SU-DHL-6 (cell line): ENCODE measurements around the gene CAPN14.

Experiments used
- H2AFZ ChIP-seq: fragments of 200-600 bp; sonication (generic); 2 replicates; pipeline ENCODE4 v1.6.1; 2014; ENCODE audit warnings: low read depth, mild to moderate bottlenecking, moderate library complexity, mixed read lengths, antibody characterized with exemption, low read length; ENCODE audit not compliant: severe bottlenecking
- H3F3A ChIP-seq: fragments of 200-600 bp; shearing (Covaris generic); 2 replicates; pipeline ENCODE4 v1.6.0; 2016; ENCODE audit warnings: antibody characterized with exemption, mild to moderate bottlenecking; ENCODE audit not compliant: insufficient read depth
- H3K27ac ChIP-seq: fragments of 200-600 bp; sonication (generic); 2 replicates; pipeline ENCODE4 v1.5.1; 2016; ENCODE audit warnings: low read depth, mild to moderate bottlenecking, low read length, moderate library complexity, mixed read lengths
- H3K27me3 ChIP-seq: fragments of 200-600 bp; sonication (generic), shearing (Covaris generic); 2 replicates; pipeline ENCODE4 v1.6.0; 2014; ENCODE audit warnings: mild to moderate bottlenecking, low read length
- H3K36me3 ChIP-seq: fragments of 200-600 bp; sonication (generic); 2 replicates; pipeline ENCODE4 v1.6.1; 2014; ENCODE audit warnings: mild to moderate bottlenecking, low read length, mixed read lengths
- H3K4me2 ChIP-seq: fragments of 300-600, 200-600 bp; shearing (Covaris generic), sonication (generic); 2 replicates; pipeline ENCODE4 v1.6.0; 2014; ENCODE audit warnings: low read length, low read depth, mild to moderate bottlenecking; ENCODE audit not compliant: poor library complexity, severe bottlenecking
- H3K4me3 ChIP-seq: fragments of 200-600 bp; sonication (generic); 2 replicates; pipeline ENCODE4 v1.5.1; 2014; ENCODE audit warnings: antibody characterized with exemption, low read length, mild to moderate bottlenecking, mixed read lengths; ENCODE audit not compliant: insufficient read depth, poor library complexity, severe bottlenecking
- H3K79me2 ChIP-seq: fragments of 200-600 bp; sonication (generic); 2 replicates; pipeline ENCODE4 v1.6.1; 2014; ENCODE audit warnings: mild to moderate bottlenecking, low read length, moderate library complexity; ENCODE audit not compliant: insufficient read depth
- H3K9ac ChIP-seq: fragments of 200-600 bp; sonication (generic); 2 replicates; pipeline ENCODE4 v1.7.0; 2014; ENCODE audit warnings: mild to moderate bottlenecking, low read length
- H3K9me2 ChIP-seq: fragments of 200-600 bp; sonication (generic); replicated peaks from 2 replicates; pipeline ENCODE4 v1.6.1; 2014; ENCODE audit warnings: low read length; ENCODE audit not compliant: insufficient read depth
- H3K9me3 ChIP-seq: fragments of 200-600 bp; sonication (generic); 2 replicates; pipeline ENCODE4 v1.6.1; 2014; ENCODE audit warnings: low read length, mixed read lengths; ENCODE audit not compliant: insufficient read depth
- H4K20me1 ChIP-seq: fragments of 200-600 bp; sonication (generic); 2 replicates; pipeline ENCODE4 v1.6.1; 2014; ENCODE audit warnings: low read depth, mild to moderate bottlenecking, antibody characterized with exemption, low read length, moderate library complexity, mixed read lengths
- EZH2phosphoT487 ChIP-seq: fragments of 200-600 bp; sonication (generic), shearing (Covaris generic); conservative IDR thresholded peaks from 2 replicates; pipeline ENCODE4 v1.6.1; 2018; ENCODE audit warnings: mild to moderate bottlenecking, antibody characterized with exemption, low read length, moderate library complexity, mixed read lengths
- TF ChIP-seq, protein P1 (sequence below): fragments of 200-600 bp; sonication (generic); IDR thresholded peaks from one replicate; pipeline ENCODE4 v1.5.1; 2017; ENCODE audit warnings: antibody characterized with exemption, mild to moderate bottlenecking, low read length, moderate library complexity; ENCODE audit not compliant: insufficient read depth, poor library complexity, severe bottlenecking

Gene CAPN14

DNA sequence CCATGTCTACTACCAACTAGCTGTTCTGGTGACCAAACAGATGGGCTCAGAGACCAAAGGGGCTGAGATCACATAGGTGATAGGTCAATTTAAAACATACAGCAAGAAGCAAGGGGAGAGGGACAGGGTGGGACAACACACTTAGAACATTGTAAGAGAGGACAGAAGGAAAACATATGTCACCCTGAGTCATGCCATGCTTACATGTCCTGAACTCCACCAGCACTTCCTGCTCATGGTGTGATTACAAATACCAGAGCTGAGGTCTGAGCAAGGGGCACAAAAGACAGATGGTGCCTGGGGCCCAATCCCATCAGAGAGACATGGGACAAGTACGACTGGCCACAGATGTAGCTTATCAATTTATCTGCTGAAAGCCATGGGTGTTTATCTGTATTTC is 50.4 kb downstream of the CAPN14 start:
- Histone ChIP-seq H3K9ac (no peak overlapping the region), H3F3A (no peaks in the 10 kb centered on the region), H3K27me3 (no peaks in the 10 kb centered on the region), H3K9me2 (no peaks in the 10 kb centered on the region), H4K20me1 (no peaks in the 10 kb centered on the region), H3K36me3 (no peaks in the 10 kb centered on the region), H3K79me2 (no peaks in the 10 kb centered on the region), H3K4me3 (no peak overlapping the region), H3K27ac (no peak overlapping the region), H2AFZ (no peak overlapping the region), H3K4me2 (no peak overlapping the region), H3K9me3 (no peaks in the 10 kb centered on the region)
- TF ChIP-seq EZH2phosphoT487, result no peak
- TF ChIP-seq, protein P1, sequence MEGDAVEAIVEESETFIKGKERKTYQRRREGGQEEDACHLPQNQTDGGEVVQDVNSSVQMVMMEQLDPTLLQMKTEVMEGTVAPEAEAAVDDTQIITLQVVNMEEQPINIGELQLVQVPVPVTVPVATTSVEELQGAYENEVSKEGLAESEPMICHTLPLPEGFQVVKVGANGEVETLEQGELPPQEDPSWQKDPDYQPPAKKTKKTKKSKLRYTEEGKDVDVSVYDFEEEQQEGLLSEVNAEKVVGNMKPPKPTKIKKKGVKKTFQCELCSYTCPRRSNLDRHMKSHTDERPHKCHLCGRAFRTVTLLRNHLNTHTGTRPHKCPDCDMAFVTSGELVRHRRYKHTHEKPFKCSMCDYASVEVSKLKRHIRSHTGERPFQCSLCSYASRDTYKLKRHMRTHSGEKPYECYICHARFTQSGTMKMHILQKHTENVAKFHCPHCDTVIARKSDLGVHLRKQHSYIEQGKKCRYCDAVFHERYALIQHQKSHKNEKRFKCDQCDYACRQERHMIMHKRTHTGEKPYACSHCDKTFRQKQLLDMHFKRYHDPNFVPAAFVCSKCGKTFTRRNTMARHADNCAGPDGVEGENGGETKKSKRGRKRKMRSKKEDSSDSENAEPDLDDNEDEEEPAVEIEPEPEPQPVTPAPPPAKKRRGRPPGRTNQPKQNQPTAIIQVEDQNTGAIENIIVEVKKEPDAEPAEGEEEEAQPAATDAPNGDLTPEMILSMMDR, result no peak

DNA sequence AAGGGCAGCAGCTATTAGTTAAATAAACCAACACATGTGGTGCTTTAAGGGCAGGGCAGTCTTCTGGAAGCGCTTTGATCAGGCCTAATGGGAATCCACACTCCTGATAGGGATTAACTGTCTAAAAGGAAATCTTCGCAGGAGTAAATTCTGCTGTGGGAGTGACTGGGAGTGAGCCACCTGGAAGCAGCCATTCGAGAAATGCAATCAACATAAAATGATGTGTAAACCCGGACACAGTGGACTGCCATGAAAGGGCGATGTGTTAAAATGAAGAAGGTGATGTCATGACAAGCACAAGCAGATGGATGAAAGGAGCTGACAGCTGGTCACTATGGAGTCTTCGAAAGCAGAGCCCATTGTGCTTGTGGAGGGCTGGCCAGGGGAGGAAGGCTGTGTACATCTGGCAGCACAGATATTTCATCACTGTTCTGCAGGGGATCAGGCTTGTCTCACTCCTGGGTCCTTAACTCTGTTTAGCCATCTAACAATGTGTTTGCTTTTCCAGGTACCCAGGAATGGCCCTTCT is 54.2 kb downstream of the CAPN14 start:
- H3K4me2 ChIP-seq, result no peak overlapping the region
- no peak overlapping the region for H3K4me3 ChIP-seq
- TF ChIP-seq, protein P1, result no peak
- no peak for TF ChIP-seq EZH2phosphoT487
- H3K9me2 ChIP-seq, result no peaks in the 10 kb centered on the region
- no peaks in the 10 kb centered on the region for H4K20me1 ChIP-seq
- no peaks in the 10 kb centered on the region for H3K36me3 ChIP-seq
- no peaks in the 10 kb centered on the region for H3K27me3 ChIP-seq
- no peak overlapping the region for H3K27ac ChIP-seq
- H3F3A ChIP-seq, result no peaks in the 10 kb centered on the region
- no peak overlapping the region for H3K9ac ChIP-seq
- H2AFZ ChIP-seq, result no peak overlapping the region
- no peaks in the 10 kb centered on the region for H3K9me3 ChIP-seq
- no peaks in the 10 kb centered on the region for H3K79me2 ChIP-seq

DNA sequence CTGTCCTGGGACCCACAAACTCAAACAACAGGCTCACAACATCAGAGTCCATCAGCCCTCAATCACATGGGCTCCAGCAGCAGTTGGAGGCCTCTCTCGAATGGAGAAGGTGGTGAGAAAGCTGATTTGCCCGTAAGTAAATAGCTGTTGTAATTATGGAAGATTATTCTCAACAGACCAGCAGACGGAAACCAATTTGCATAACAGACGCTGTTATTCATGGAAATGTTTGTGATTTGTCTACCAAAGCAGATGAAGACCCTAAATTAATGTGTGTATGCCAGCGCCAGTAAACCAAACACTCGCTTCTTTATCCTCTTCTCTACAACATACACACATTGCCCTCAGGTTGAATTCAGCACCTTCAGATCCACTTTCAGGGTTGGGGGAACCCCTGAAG is 55.7 kb downstream of the CAPN14 start:
- Histone ChIP-seq H3K4me2 (no peak overlapping the region), H3K9me2 (no peaks in the 10 kb centered on the region), H3K9ac (no peak overlapping the region), H3F3A (no peaks in the 10 kb centered on the region), H4K20me1 (no peaks in the 10 kb centered on the region), H3K36me3 (no peaks in the 10 kb centered on the region), H3K4me3 (no peak overlapping the region), H3K79me2 (no peaks in the 10 kb centered on the region), H3K27ac (no peak overlapping the region), H3K9me3 (no peaks in the 10 kb centered on the region), H3K27me3 (no peaks in the 10 kb centered on the region), H2AFZ (no peak overlapping the region)
- no peak for TF ChIP-seq EZH2phosphoT487
- TF ChIP-seq, protein P1, result no peak
